H9 (cell line): ENCODE measurements around the gene PUM1. TPM values are rescaled to one million over a fixed set of nuclear protein-coding genes. Genes with fewer than 3 reads are reported as not detected.

Source experiments
- DNase-seq: peaks from one replicate; pipeline ENCODE4 v3.0.0-alpha.2; 2017
- H2AFZ ChIP-seq: one replicate; pipeline ENCODE4 v1.6.1; 2013; ENCODE audit warnings: mild to moderate bottlenecking, low read length, control low read depth, moderate library complexity
- H2AK5ac ChIP-seq: 2 replicates; pipeline ENCODE4 v1.6.1; 2013; ENCODE audit warnings: low read length, control low read depth, mixed read lengths; ENCODE audit not compliant: insufficient read length
- H2BK120ac ChIP-seq: one replicate; pipeline ENCODE4 v1.6.1; 2013; ENCODE audit warnings: low read depth, mild to moderate bottlenecking, low read length, control low read depth, inconsistent platforms; ENCODE audit not compliant: poor library complexity, severe bottlenecking
- H2BK12ac ChIP-seq: 2 replicates; pipeline ENCODE4 v1.6.1; 2013; ENCODE audit warnings: low read length, control low read depth, mixed read lengths, low read depth; ENCODE audit not compliant: insufficient read length
- H2BK15ac ChIP-seq: 2 replicates; pipeline ENCODE4 v1.6.1; 2013; ENCODE audit warnings: low read depth, low read length, control low read depth
- H2BK20ac ChIP-seq: one replicate; pipeline ENCODE4 v1.6.1; 2013; ENCODE audit warnings: low read depth, mild to moderate bottlenecking, low read length, control low read depth, inconsistent platforms; ENCODE audit not compliant: poor library complexity, severe bottlenecking
- H2BK5ac ChIP-seq: 2 replicates; pipeline ENCODE4 v1.6.1; 2013; ENCODE audit warnings: low read length, control low read depth, mixed read lengths; ENCODE audit not compliant: insufficient read length
- H3K14ac ChIP-seq: 2 replicates; pipeline ENCODE4 v1.6.1; 2013; ENCODE audit warnings: low read length, control low read depth; ENCODE audit not compliant: insufficient read depth
- H3K18ac ChIP-seq: 2 replicates; pipeline ENCODE4 v1.6.1; 2013; ENCODE audit warnings: low read depth, mild to moderate bottlenecking, mixed read lengths, low read length, control low read depth; ENCODE audit not compliant: insufficient read length
- H3K23ac ChIP-seq: 2 replicates; pipeline ENCODE4 v1.6.1; 2013; ENCODE audit warnings: low read length, control low read depth, mixed read lengths, low read depth; ENCODE audit not compliant: insufficient read length
- H3K23me2 ChIP-seq: 2 replicates; pipeline ENCODE4 v1.6.1; 2013; ENCODE audit warnings: low read depth, mild to moderate bottlenecking, mixed read lengths, low read length, control low read depth; ENCODE audit not compliant: insufficient read length, poor library complexity, severe bottlenecking
- H3K27ac ChIP-seq: 2 replicates; pipeline ENCODE4 v1.5.1; 2013; ENCODE audit warnings: low read length, control low read depth, mixed read lengths, low read depth; ENCODE audit not compliant: insufficient read length
- H3K27me3 ChIP-seq: 2 replicates; pipeline ENCODE4 v1.6.1; 2013; ENCODE audit warnings: low read length, control low read depth, inconsistent platforms; ENCODE audit not compliant: insufficient read depth
- H3K4ac ChIP-seq: 2 replicates; pipeline ENCODE4 v1.6.1; 2013; ENCODE audit warnings: low read depth, mild to moderate bottlenecking, control low read depth, inconsistent platforms, low read length, moderate library complexity
- H3K4me1 ChIP-seq: 2 replicates; pipeline ENCODE4 v1.6.1; 2013; ENCODE audit warnings: low read length, control low read depth, inconsistent platforms; ENCODE audit not compliant: insufficient read depth
- H3K4me2 ChIP-seq: 2 replicates; pipeline ENCODE4 v1.6.1; 2013; ENCODE audit warnings: low read length, control low read depth, mixed read lengths; ENCODE audit not compliant: insufficient read length, insufficient read depth
- H3K56ac ChIP-seq: 2 replicates; pipeline ENCODE4 v1.6.1; 2013; ENCODE audit warnings: low read depth, mild to moderate bottlenecking, mixed read lengths, low read length, control low read depth; ENCODE audit not compliant: insufficient read length
- H3K79me1 ChIP-seq: 2 replicates; pipeline ENCODE4 v1.6.1; 2013; ENCODE audit warnings: low read depth, mild to moderate bottlenecking, moderate library complexity, low read length, control low read depth, inconsistent platforms; ENCODE audit not compliant: insufficient read depth, poor library complexity, severe bottlenecking
- H3K79me2 ChIP-seq: 2 replicates; pipeline ENCODE4 v1.6.1; 2013; ENCODE audit warnings: low read length, control low read depth, inconsistent platforms; ENCODE audit not compliant: insufficient read depth
- H3K9ac ChIP-seq: 2 replicates; pipeline ENCODE4 v1.6.1; 2013; ENCODE audit warnings: low read length, control low read depth, mixed read lengths; ENCODE audit not compliant: insufficient read length; ENCODE audit errors: extremely low read depth
- H3K9me3 ChIP-seq: one replicate; pipeline ENCODE4 v1.6.1; 2013; ENCODE audit warnings: low read depth, low read length, inconsistent platforms; ENCODE audit not compliant: control insufficient read depth
- H3T11ph ChIP-seq: one replicate; pipeline ENCODE4 v1.6.1; 2013; ENCODE audit warnings: mild to moderate bottlenecking, low read length, control low read depth, inconsistent platforms
- H4K20me1 ChIP-seq: one replicate; pipeline ENCODE4 v1.6.1; 2013; ENCODE audit not compliant: control insufficient read depth, insufficient read length, insufficient read depth
- H4K5ac ChIP-seq: 2 replicates; pipeline ENCODE4 v1.6.1; 2013; ENCODE audit warnings: low read depth, mild to moderate bottlenecking, mixed read lengths, low read length, control low read depth; ENCODE audit not compliant: insufficient read length
- H4K8ac ChIP-seq: replicated peaks from 2 replicates; pipeline ENCODE4 v1.6.1; 2013; ENCODE audit warnings: low read length, control low read depth, mixed read lengths, low read depth; ENCODE audit not compliant: insufficient read length
- H4K91ac ChIP-seq: 2 replicates; pipeline ENCODE4 v1.6.1; 2013; ENCODE audit warnings: low read depth, mild to moderate bottlenecking, moderate library complexity, mixed read lengths, low read length, control low read depth; ENCODE audit not compliant: insufficient read length
- H3K27ac Mint-ChIP-seq, 3 experiments: 2 replicates in 2 of 3; 3 replicates in 1 of 3; pipeline ENCODE4 v1.8.0; 2020 to 2021; ENCODE audit warnings: mixed read lengths in 3 of 3, mild to moderate bottlenecking in 1 of 3, moderate library complexity in 1 of 3
- H3K27me3 Mint-ChIP-seq: 2 replicates; pipeline ENCODE4 v1.8.0; 2021; ENCODE audit warnings: low read depth, mild to moderate bottlenecking, moderate library complexity, mixed read lengths
- H3K36me3 Mint-ChIP-seq, 3 experiments: 2 replicates in 2 of 3; 3 replicates in 1 of 3; pipeline ENCODE4 v1.8.0; 2020 to 2021; ENCODE audit warnings: low read depth in 3 of 3, mixed read lengths in 3 of 3; ENCODE audit not compliant: insufficient read depth in 1 of 3
- H3K4me1 Mint-ChIP-seq, 2 experiments: 2 replicates each; pipeline ENCODE4 v1.8.0; 2020; ENCODE audit warnings: mixed read lengths in 2 of 2
- H3K4me3 Mint-ChIP-seq, 2 experiments: 2 replicates in 1 of 2; 3 replicates in 1 of 2; pipeline ENCODE4 v1.8.0; 2020 to 2021; ENCODE audit warnings: mild to moderate bottlenecking in 2 of 2, mixed read lengths in 2 of 2, moderate library complexity in 1 of 2
- H3K9me3 Mint-ChIP-seq, 2 experiments: 2 replicates in 1 of 2; 3 replicates in 1 of 2; pipeline ENCODE4 v1.8.0; 2020; ENCODE audit warnings: mild to moderate bottlenecking in 2 of 2, mixed read lengths in 2 of 2, moderate library complexity in 1 of 2
- CTCF ChIP-seq: fragments of 200-600 bp; sonication (generic); conservative IDR thresholded peaks from 3 replicates; pipeline ENCODE4 v1.8.0; 2021; ENCODE audit warnings: antibody characterized with exemption, mild to moderate bottlenecking
- WGBS: extraction: QIAGEN DNeasy Blood & Tissue Kit; methylation state at CpG from one replicate; pipeline ENCODE4 v1.1.7; 2013; ENCODE audit warnings: missing lambda C conversion rate, low lambda C conversion rate, mixed read lengths; ENCODE audit not compliant: insufficient read length; ENCODE audit errors: extremely low coverage; 5-methylcytosine and 5-hydroxymethylcytosine counted together
- total RNA-seq: library from RNA; stranded (reverse); gene quantifications from 2 replicates; pipeline ENCODE4 v1.2.1, GENCODE V29; 2021

Gene PUM1
- total RNA-seq, 1 experiment from 2014 or later = 164 TPM

DNA sequence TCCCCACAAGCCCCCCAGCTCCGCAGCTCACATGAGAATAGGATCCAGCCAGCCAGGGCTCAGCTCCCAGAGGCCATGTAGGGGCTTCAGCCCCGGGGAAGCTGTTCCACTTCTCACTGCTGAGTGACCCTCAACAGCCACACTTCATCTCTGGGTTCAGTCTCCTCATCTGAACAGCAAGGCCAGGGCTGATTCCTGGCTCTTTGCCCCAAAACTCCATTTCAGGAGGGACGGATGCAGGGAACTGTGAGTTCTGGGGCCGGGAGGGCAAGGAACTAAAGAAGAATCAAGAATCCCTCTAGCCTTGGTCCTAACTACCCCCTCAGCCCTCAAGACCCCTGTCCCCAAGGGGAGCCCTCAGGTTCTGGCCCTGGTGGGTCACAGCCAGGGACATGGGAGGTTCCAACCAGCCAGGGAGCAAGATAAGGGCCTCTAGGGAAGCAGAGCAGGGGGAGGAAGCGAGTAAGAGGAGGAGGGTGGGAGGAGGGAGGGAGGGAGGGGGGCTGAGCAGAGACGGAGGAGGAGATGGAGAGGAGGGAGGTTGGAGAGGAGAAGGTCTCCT lies 170.1 kb downstream of the PUM1 start:
- peaks cover 22 to 31% of the 10 kb centered on the region in 2 experiments for H3K4me1 Mint-ChIP-seq
- Histone ChIP-seq H3K14ac (no peak overlapping the region; the same call in 1 of the 2 replicates), H4K20me1 (no peaks in the 10 kb centered on the region), H3K79me2 (no peaks in the 10 kb centered on the region), H3K9ac (no peak overlapping the region), H2BK120ac (no peak overlapping the region), H3K79me1 (no peaks in the 10 kb centered on the region), H2AFZ (no peak overlapping the region), H2BK15ac (no peak overlapping the region), H3K9me3 (no peaks in the 10 kb centered on the region), H3T11ph (no peak overlapping the region), H3K27ac (no peak overlapping the region), H2BK12ac (no peak overlapping the region), H3K4me1 (no peaks in the 10 kb centered on the region), H4K8ac (no peak overlapping the region), H3K18ac (no peak overlapping the region), H4K91ac (no peak overlapping the region), H3K56ac (no peak overlapping the region), H2BK5ac (no peak overlapping the region), H4K5ac (no peak overlapping the region), H3K4ac (no peak overlapping the region), H3K4me2 (no peak overlapping the region), H3K23ac (no peak overlapping the region), H3K23me2 (no peaks in the 10 kb centered on the region), H3K27me3 (no peaks in the 10 kb centered on the region), H2BK20ac (no peak overlapping the region), H2AK5ac (no peak overlapping the region)
- DNase-seq = no peak
- H3K27me3 Mint-ChIP-seq = peaks cover 2% of the 10 kb centered on the region
- H3K27ac Mint-ChIP-seq = peak overlapping the region; percentile 68 to 80 (median 71); a peak in 5 of 7 replicates
- H3K9me3 Mint-ChIP-seq = no peaks in the 10 kb centered on the region; a peak in 1 of 5 replicates
- TF ChIP-seq CTCF = no peak
- H3K36me3 Mint-ChIP-seq = peaks cover 0 to 5% (median 0%) of the 10 kb centered on the region in 3 experiments; a peak in 2 of 7 replicates
- no CpG with 5 or more reads among the region's 6 CpGs for WGBS
- H3K4me3 Mint-ChIP-seq = no peak overlapping the region
